Measurements from ENCODE around the gene RECQL5. TPM values are rescaled to one million over a fixed set of nuclear protein-coding genes. Genes with fewer than 3 reads are reported as not detected.

Gene RECQL5
- total RNA-seq, 1 donor from 2014 or later: 64.7 TPM

DNA sequence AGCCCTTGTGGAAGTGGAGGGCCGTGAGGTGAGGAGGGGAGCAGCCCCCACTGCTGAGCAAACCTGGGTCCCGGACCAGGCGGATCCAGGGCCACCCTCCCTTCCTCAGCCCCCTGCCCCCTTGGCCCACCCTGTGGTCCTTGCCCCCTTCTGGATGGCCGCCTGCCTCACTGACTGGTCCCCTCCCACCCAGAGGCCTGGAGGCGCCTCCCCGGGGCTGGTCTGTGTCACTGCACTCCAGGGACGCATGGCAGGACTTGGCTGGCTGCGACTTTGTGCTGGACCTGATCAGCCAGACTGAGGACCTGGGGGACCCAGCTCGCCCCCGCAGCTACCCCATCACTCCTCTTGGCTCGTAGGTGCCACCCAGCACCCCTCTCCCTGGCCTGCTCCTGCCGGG lies 52.9 kb downstream of the RECQL5 start:
- TF ChIP-seq, protein P1, sequence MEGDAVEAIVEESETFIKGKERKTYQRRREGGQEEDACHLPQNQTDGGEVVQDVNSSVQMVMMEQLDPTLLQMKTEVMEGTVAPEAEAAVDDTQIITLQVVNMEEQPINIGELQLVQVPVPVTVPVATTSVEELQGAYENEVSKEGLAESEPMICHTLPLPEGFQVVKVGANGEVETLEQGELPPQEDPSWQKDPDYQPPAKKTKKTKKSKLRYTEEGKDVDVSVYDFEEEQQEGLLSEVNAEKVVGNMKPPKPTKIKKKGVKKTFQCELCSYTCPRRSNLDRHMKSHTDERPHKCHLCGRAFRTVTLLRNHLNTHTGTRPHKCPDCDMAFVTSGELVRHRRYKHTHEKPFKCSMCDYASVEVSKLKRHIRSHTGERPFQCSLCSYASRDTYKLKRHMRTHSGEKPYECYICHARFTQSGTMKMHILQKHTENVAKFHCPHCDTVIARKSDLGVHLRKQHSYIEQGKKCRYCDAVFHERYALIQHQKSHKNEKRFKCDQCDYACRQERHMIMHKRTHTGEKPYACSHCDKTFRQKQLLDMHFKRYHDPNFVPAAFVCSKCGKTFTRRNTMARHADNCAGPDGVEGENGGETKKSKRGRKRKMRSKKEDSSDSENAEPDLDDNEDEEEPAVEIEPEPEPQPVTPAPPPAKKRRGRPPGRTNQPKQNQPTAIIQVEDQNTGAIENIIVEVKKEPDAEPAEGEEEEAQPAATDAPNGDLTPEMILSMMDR (conservative IDR thresholded peaks at IDR 0.05): peak; percentile 25
- Mint-ChIP-seq H3K27ac (no peak overlapping the region), H3K4me1 (ENCODE audit: unreplicated experiment) (no peaks in the 10 kb centered on the region), H3K9me3 (no peaks in the 10 kb centered on the region), H3K27me3 (no peaks in the 10 kb centered on the region), H3K4me3 (no peak overlapping the region), H3K36me3 (no peaks in the 10 kb centered on the region)
- DNase-seq (ENCODE audit: extremely low spot score, unreplicated experiment): no peak

DNA sequence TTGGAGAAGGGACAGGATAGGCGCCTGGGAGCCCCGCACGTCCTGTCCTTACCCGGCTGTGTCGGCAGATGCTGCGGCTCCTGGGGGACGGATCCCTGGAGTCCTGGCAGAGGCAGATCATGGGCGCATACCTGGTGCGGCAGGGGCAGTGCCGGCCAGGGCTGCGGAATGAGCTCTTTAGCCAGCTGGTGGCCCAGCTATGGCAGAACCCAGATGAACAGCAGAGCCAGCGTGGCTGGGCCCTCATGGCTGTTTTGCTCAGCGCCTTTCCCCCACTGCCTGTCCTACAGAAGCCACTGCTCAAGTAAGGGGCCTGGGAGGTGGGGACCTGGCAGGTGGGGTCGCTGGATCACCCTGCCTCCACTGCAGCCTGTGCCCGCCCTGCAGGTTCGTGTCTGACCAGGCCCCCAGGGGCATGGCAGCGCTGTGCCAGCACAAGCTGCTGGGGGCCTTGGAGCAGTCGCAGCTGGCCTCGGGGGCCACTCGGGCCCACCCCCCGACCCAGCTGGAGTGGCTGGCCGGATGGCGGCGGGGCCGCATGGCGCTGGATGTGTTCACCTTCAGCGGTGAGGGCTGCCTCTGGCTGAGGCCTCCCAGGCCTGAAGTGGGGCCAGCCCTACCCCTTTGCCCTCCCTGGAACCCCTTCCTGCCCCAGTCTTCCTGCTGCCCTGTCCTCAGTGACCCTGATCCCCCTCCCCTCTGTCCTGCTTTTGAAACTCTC lies 53.9 kb downstream of the RECQL5 start:
- no peak for DNase-seq (ENCODE audit: extremely low spot score, unreplicated experiment)
- Mint-ChIP-seq H3K4me1 (ENCODE audit: unreplicated experiment) (no peaks in the 10 kb centered on the region), H3K4me3 (no peak overlapping the region), H3K9me3 (no peaks in the 10 kb centered on the region), H3K36me3 (no peaks in the 10 kb centered on the region), H3K27me3 (no peaks in the 10 kb centered on the region), H3K27ac (no peak overlapping the region)
- TF ChIP-seq, protein P1 (conservative IDR thresholded peaks at IDR 0.05): no peak

DNA sequence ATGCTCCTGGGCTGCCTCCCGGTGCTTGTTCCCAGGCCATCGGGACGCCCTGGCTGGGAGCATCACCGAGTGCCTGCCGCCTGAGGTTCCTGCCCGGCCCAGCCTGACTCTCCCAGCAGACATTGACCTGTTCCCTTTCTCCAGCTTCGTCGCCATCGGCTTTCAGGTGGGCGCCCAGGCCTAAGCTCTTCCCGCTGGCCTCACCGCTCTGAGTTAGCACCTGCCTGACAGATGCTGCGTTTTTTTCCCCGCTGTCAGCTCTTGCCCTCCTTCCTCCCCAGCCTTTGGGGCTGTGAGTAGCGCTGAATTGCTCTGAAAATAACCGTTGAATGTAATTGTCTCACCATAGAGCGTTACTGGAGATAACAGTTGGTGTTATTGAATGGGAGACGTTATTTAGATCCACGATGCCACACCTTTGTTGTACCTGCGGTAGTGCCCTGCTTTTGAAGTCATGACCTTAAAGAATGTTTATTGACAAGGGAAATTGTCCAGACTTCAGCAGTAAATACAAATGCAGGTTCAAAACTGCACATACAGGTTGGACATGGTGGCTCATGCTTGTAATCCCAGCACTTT lies 55.0 kb downstream of the RECQL5 start:
- no peak for DNase-seq (ENCODE audit: extremely low spot score, unreplicated experiment)
- TF ChIP-seq, protein P1 (conservative IDR thresholded peaks at IDR 0.05): no peak
- H3K27me3 Mint-ChIP-seq: no peaks in the 10 kb centered on the region

GRCh38 chr17:75610103-75610984 lies 56.6 kb downstream of the RECQL5 start:
- H3K4me3 Mint-ChIP-seq: no peak overlapping the region
- H3K4me1 Mint-ChIP-seq (ENCODE audit: unreplicated experiment): no peaks in the 10 kb centered on the region
- no peaks in the 10 kb centered on the region for H3K27me3 Mint-ChIP-seq
- no peaks in the 10 kb centered on the region for H3K36me3 Mint-ChIP-seq
- H3K27ac Mint-ChIP-seq: peak overlapping the region; percentile 62
- H3K9me3 Mint-ChIP-seq: no peaks in the 10 kb centered on the region
- TF ChIP-seq, protein P1 (conservative IDR thresholded peaks at IDR 0.05): no peak
- DNase-seq (ENCODE audit: extremely low spot score, unreplicated experiment): no peak

More for the DNA sequence above, 55.0 kb downstream of the RECQL5 start:
- no peaks in the 10 kb centered on the region for H3K4me1 Mint-ChIP-seq (ENCODE audit: unreplicated experiment)
- H3K36me3 Mint-ChIP-seq: no peaks in the 10 kb centered on the region
- peak overlapping the region; percentile 44 for H3K4me3 Mint-ChIP-seq
- peak overlapping the region; percentile 67 for H3K27ac Mint-ChIP-seq
- H3K9me3 Mint-ChIP-seq: no peaks in the 10 kb centered on the region

- TF ChIP-seq, protein P1 (conservative IDR thresholded peaks at IDR 0.05): no peak
- no peak overlapping the region for H3K27ac Mint-ChIP-seq
- no peaks in the 10 kb centered on the region for H3K36me3 Mint-ChIP-seq
- no peak overlapping the region for H3K4me3 Mint-ChIP-seq
- no peaks in the 10 kb centered on the region for H3K27me3 Mint-ChIP-seq
- H3K4me1 Mint-ChIP-seq (ENCODE audit: unreplicated experiment): no peaks in the 10 kb centered on the region
- no peak for DNase-seq (ENCODE audit: extremely low spot score, unreplicated experiment)
- H3K9me3 Mint-ChIP-seq: no peaks in the 10 kb centered on the region
Measured at GRCh38 chr17:75607086-75607485, 59.9 kb downstream of the RECQL5 start.
